ENCODE data around the gene CNOT6. TPM values are rescaled to one million over a fixed set of nuclear protein-coding genes. Genes with fewer than 3 reads are reported as not detected.

The CNOT6 gene
- total RNA-seq, 1 experiment from 2014 or later: 60.9 TPM

DNA sequence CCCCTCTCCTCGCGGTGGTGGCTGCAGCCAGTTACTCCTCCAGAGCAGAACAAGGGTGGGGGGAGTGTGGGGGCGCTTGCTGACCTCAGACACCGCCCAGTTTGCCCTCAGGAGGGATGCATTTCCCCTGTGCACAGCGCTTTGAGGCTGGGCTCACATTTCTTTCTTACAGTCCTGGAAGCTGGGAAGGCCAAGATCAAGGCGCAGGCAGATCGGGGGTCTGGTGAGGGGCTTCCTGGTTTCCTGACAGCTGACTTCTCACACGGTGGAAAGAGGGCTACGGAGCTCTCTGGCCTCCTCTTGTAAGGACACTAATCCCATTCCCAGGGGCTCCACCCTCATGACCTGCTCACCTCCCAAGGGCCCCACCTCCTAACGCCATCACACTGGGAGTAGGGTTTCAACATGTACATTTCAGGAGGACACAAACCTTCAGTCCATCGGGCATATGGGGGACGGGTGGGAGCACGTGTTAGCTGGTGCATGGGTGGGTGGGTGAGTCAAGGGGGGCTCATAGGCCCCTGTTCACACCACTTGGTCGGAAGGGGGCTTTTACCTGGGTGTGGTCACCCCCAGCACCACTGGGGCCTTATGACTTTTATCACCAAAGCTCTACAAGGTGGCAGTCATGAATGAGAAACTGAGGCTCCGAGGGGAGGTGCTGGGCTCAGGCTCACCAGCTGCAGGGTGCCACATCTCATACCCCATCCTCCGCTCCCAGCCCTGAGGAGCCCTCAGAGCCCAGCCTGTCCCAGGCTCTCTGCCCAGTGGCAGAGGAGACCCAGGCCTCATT lies 104.8 kb downstream of the CNOT6 start:
- no TSS peak for BruUV-seq (replicated peaks)
- Histone ChIP-seq H3K4me3 (ENCODE audit: low read depth, low read length, poor library complexity, severe bottlenecking) (no peak overlapping the region), H3K27ac (ENCODE audit: low read depth, low read length, poor library complexity, severe bottlenecking) (no peak overlapping the region), H3K27me3 (replicated peaks; ENCODE audit: insufficient read depth, low read depth, low read length, poor library complexity) (no peaks in the 10 kb centered on the region), H3K4me1 (ENCODE audit: insufficient read depth, low read length, poor library complexity, severe bottlenecking) (no peaks in the 10 kb centered on the region), H3K9me3 (ENCODE audit: low read depth, low read length, poor library complexity, severe bottlenecking) (no peaks in the 10 kb centered on the region), H3K36me3 (ENCODE audit: insufficient read depth, low read length, poor library complexity, severe bottlenecking) (no peaks in the 10 kb centered on the region)
- CTCF ChIA-PET: no interaction called here
- intact Hi-C loops (cut with micrococcal nuclease; ENCODE audit: unreplicated experiment): no loop called here
- POLR2A ChIA-PET (ENCODE audit: low non-redundant PET): no interaction called here
- DNase-seq (ENCODE audit: low spot score): no peak
- TF ChIP-seq EZH2 (IDR thresholded peaks at IDR 0.05; ENCODE audit: borderline replicate concordance, low read depth, low read length, poor library complexity, severe bottlenecking): no peak
- TF ChIP-seq CTCF (conservative IDR thresholded peaks at IDR 0.05; ENCODE audit: low read depth, low read length): no peak

DNA sequence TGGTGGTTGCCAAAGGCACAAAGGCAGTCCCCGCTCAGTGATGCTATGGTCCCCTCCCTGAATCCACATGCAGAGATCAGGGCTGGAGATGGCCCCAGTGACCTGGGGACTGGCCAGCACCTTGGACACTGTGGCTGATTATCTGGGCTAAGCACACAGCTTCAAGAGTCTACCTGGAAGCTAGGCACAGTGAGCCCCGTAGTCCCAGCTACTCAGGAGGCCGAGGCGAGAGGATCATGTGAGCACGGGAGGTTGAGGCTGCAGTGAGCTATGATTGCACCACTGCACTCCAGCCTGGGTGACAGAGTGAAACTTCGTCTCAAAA lies 105.4 kb downstream of the CNOT6 start:
- no peak overlapping the region for H3K4me3 ChIP-seq (ENCODE audit: low read depth, low read length, poor library complexity, severe bottlenecking)
- no peaks in the 10 kb centered on the region for H3K27me3 ChIP-seq (replicated peaks; ENCODE audit: insufficient read depth, low read depth, low read length, poor library complexity)
- DNase-seq (ENCODE audit: low spot score): no peak
- H3K27ac ChIP-seq (ENCODE audit: low read depth, low read length, poor library complexity, severe bottlenecking): no peak overlapping the region
- intact Hi-C loops (cut with micrococcal nuclease; ENCODE audit: unreplicated experiment): no loop called here
- H3K36me3 ChIP-seq (ENCODE audit: insufficient read depth, low read length, poor library complexity, severe bottlenecking): no peaks in the 10 kb centered on the region
- no TSS peak for BruUV-seq (replicated peaks)
- no peaks in the 10 kb centered on the region for H3K9me3 ChIP-seq (ENCODE audit: low read depth, low read length, poor library complexity, severe bottlenecking)
- TF ChIP-seq EZH2 (IDR thresholded peaks at IDR 0.05; ENCODE audit: borderline replicate concordance, low read depth, low read length, poor library complexity, severe bottlenecking) (no peak), CTCF (conservative IDR thresholded peaks at IDR 0.05; ENCODE audit: low read depth, low read length) (no peak)
- ChIA-PET CTCF (no interaction called here), POLR2A (ENCODE audit: low non-redundant PET) (no interaction called here)
- H3K4me1 ChIP-seq (ENCODE audit: insufficient read depth, low read length, poor library complexity, severe bottlenecking): no peaks in the 10 kb centered on the region

- Histone ChIP-seq H3K27ac (ENCODE audit: low read depth, low read length, poor library complexity, severe bottlenecking) (no peak overlapping the region), H3K27me3 (replicated peaks; ENCODE audit: insufficient read depth, low read depth, low read length, poor library complexity) (no peaks in the 10 kb centered on the region), H3K4me1 (ENCODE audit: insufficient read depth, low read length, poor library complexity, severe bottlenecking) (no peaks in the 10 kb centered on the region), H3K9me3 (ENCODE audit: low read depth, low read length, poor library complexity, severe bottlenecking) (no peaks in the 10 kb centered on the region), H3K4me3 (ENCODE audit: low read depth, low read length, poor library complexity, severe bottlenecking) (no peak overlapping the region), H3K36me3 (ENCODE audit: insufficient read depth, low read length, poor library complexity, severe bottlenecking) (no peaks in the 10 kb centered on the region)
- POLR2A ChIA-PET (ENCODE audit: low non-redundant PET): no interaction called here
- DNase-seq (ENCODE audit: low spot score): no peak
- CTCF ChIA-PET: no interaction called here
- TF ChIP-seq EZH2 (IDR thresholded peaks at IDR 0.05; ENCODE audit: borderline replicate concordance, low read depth, low read length, poor library complexity, severe bottlenecking) (no peak), CTCF (conservative IDR thresholded peaks at IDR 0.05; ENCODE audit: low read depth, low read length) (no peak)
- BruUV-seq (replicated peaks): no TSS peak
- intact Hi-C loops (cut with micrococcal nuclease; ENCODE audit: unreplicated experiment): no loop called here
Observed at GRCh38 chr5:180599981-180600553, 105.9 kb downstream of the CNOT6 start.
